OCI-LY3 (cell line): ENCODE results near the gene PIAS4.

Experiments used
- H2AFZ ChIP-seq: fragments of 200-600, 300-600 bp; shearing (Covaris generic); 2 replicates; pipeline ENCODE4 v1.6.0; 2014; ENCODE audit warnings: antibody characterized with exemption, low read depth, low read length
- H3K27ac ChIP-seq: fragments of 200-600, 300-600 bp; sonication (generic); 2 replicates; pipeline ENCODE4 v1.5.1; 2014; ENCODE audit warnings: mild to moderate bottlenecking, low read length, moderate library complexity, mixed read lengths
- H3K27me3 ChIP-seq: fragments of 200-600, 300-600 bp; sonication (generic); 2 replicates; pipeline ENCODE4 v1.6.1; 2014; ENCODE audit warnings: low read depth, low read length, mixed read lengths
- H3K36me3 ChIP-seq: fragments of 200-600, 300-600 bp; sonication (generic); replicated peaks from 2 replicates; pipeline ENCODE3; 2014; ENCODE audit warnings: low read depth, low read length, mixed read lengths
- H3K4me1 ChIP-seq: fragments of 300-600, 200-600 bp; sonication (generic); 2 replicates; pipeline ENCODE4 v1.6.1; 2014; ENCODE audit warnings: low read length, mixed read lengths
- H3K4me2 ChIP-seq: fragments of 200-600, 300-600 bp; sonication (generic); 2 replicates; pipeline ENCODE4 v1.6.1; 2014; ENCODE audit warnings: low read length, mixed read lengths
- H3K4me3 ChIP-seq: fragments of 300-600, 200-600 bp; sonication (generic); 2 replicates; pipeline ENCODE4 v1.5.1; 2014; ENCODE audit warnings: antibody characterized with exemption, mild to moderate bottlenecking, low read length, moderate library complexity
- H3K79me2 ChIP-seq: fragments of 300-600, 200-600 bp; shearing (Covaris generic); 2 replicates; pipeline ENCODE4 v1.6.1; 2014; ENCODE audit warnings: mild to moderate bottlenecking, low read length, mixed read lengths
- H3K9ac ChIP-seq: fragments of 300-600, 200-600 bp; shearing (Covaris generic); 2 replicates; pipeline ENCODE4 v1.6.0; 2014; ENCODE audit warnings: mild to moderate bottlenecking, low read length, moderate library complexity
- H3K9me3 ChIP-seq: fragments of 200-600, 300-600 bp; shearing (Covaris generic); 2 replicates; pipeline ENCODE4 v1.6.1; 2014; ENCODE audit warnings: low read length, mixed read lengths; ENCODE audit not compliant: insufficient read depth
- H4K20me1 ChIP-seq: fragments of 200-600, 300-600 bp; sonication (generic); 2 replicates; pipeline ENCODE4 v1.6.1; 2016; ENCODE audit warnings: low read length, mixed read lengths; ENCODE audit not compliant: insufficient read depth
- CTCF ChIP-seq: fragments of 200-600, 300-600 bp; sonication (generic); IDR thresholded peaks from 2 replicates; pipeline ENCODE4 v1.5.1; 2014; ENCODE audit warnings: antibody characterized with exemption, low read length, low read depth
- EZH2phosphoT487 ChIP-seq: fragments of 200-600 bp; shearing (Covaris generic); IDR thresholded peaks from 2 replicates; pipeline ENCODE4 v1.6.1; 2018; ENCODE audit warnings: antibody characterized with exemption, mixed run types, low read depth

PIAS4 gene

GRCh38 chr19:4007021-4007835, at the start of gene PIAS4:
TSS of gene PIAS4 (plus strand) at chr19:4007736. CDS start at chr19:4007761, 25 bp downstream.
- peak within 1 kb of the TSS; percentile 74; the same call in 1 of the 2 replicates for H2AFZ ChIP-seq
- H3K4me2 ChIP-seq: peak within 1 kb of the TSS; percentile 93
- peaks cover 10% of the 10 kb centered on the region for H3K4me1 ChIP-seq
- peaks cover 41% of the 10 kb centered on the region for H3K79me2 ChIP-seq
- no peaks in the 10 kb centered on the region for H3K9me3 ChIP-seq
- no peaks in the 10 kb centered on the region for H3K36me3 ChIP-seq
- H3K9ac ChIP-seq: peak within 1 kb of the TSS; percentile 75
- H3K27me3 ChIP-seq: no peaks in the 10 kb centered on the region
- TF ChIP-seq EZH2phosphoT487 (no peak), CTCF (no peak)
- H3K4me3 ChIP-seq: peak within 1 kb of the TSS; percentile 86
- peak within 1 kb of the TSS; percentile 45 for H3K27ac ChIP-seq
- peaks cover 21% of the 10 kb centered on the region for H4K20me1 ChIP-seq

GRCh38 chr19:3958836-3959765, 48.4 kb upstream of the PIAS4 start:
- Histone ChIP-seq H3K9ac (no peak overlapping the region), H3K79me2 (no peaks in the 10 kb centered on the region), H3K4me2 (no peak overlapping the region), H3K36me3 (peaks cover 37% of the 10 kb centered on the region), H3K9me3 (no peaks in the 10 kb centered on the region), H3K27ac (no peak overlapping the region), H4K20me1 (no peaks in the 10 kb centered on the region), H3K27me3 (no peaks in the 10 kb centered on the region), H2AFZ (no peak overlapping the region), H3K4me1 (no peaks in the 10 kb centered on the region), H3K4me3 (no peak overlapping the region)
- TF ChIP-seq EZH2phosphoT487: no peak
- TF ChIP-seq CTCF: no peak

- Histone ChIP-seq H3K27ac (no peak overlapping the region), H3K4me1 (no peaks in the 10 kb centered on the region), H2AFZ (no peak overlapping the region), H4K20me1 (no peaks in the 10 kb centered on the region), H3K9ac (no peak overlapping the region), H3K79me2 (no peaks in the 10 kb centered on the region), H3K36me3 (peaks cover 41% of the 10 kb centered on the region), H3K27me3 (no peaks in the 10 kb centered on the region), H3K4me2 (no peak overlapping the region), H3K4me3 (no peak overlapping the region), H3K9me3 (no peaks in the 10 kb centered on the region)
- TF ChIP-seq CTCF (no peak), EZH2phosphoT487 (no peak)
Observed at GRCh38 chr19:3959766-3960131, 47.8 kb upstream of the PIAS4 start.

GRCh38 chr19:3961007-3961406, 46.5 kb upstream of the PIAS4 start:
- Histone ChIP-seq H3K9ac (no peak overlapping the region), H4K20me1 (no peaks in the 10 kb centered on the region), H3K27ac (no peak overlapping the region), H3K79me2 (no peaks in the 10 kb centered on the region), H2AFZ (no peak overlapping the region), H3K36me3 (peaks cover 48% of the 10 kb centered on the region), H3K4me3 (no peak overlapping the region), H3K27me3 (no peaks in the 10 kb centered on the region), H3K4me1 (no peaks in the 10 kb centered on the region), H3K4me2 (no peak overlapping the region), H3K9me3 (no peaks in the 10 kb centered on the region)
- TF ChIP-seq CTCF: no peak
- TF ChIP-seq EZH2phosphoT487: no peak
